ENCODE results near the gene GRM5. TPM values are rescaled to one million over a fixed set of nuclear protein-coding genes. Genes with fewer than 3 reads are reported as not detected.

GRM5 gene
- total RNA-seq, 2 donors from 2014 or later: 0.33 TPM; not detected in 1

DNA sequence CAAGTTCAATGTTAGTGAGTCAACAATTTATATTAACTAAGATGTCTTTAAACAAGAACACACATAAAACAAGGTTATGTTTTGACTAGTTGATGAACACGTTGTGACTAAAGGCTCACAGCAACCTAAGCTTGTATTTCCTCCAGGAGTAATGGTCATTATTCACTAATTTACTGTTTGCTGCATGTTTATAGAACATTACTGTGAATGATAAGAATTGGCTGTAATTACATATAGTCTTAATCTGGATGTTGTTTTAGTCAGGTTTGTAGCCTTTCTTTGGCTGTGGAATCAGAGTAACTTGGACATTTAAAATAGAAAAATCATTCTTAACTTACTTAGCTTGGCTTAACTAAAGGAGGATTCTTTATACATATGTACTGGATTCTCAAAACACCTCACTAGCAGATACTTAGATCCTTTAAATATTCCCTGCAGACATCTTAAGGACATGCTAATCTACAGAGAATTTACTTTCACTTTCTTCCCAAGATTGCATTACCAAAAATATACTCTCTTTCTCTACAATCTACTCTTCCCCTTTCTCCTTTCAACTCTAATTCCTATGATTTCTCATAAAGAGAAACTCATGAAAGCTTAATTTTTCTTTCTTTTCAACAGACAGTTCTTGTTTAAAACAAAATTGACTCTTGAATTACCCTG lies 408.6 kb downstream of the GRM5 start:
- ATAC-seq: no peak
- H3K4me1 ChIP-seq: no peaks in the 10 kb centered on the region
- no peak overlapping the region for H3K4me3 ChIP-seq
- no peaks in the 10 kb centered on the region for H3K36me3 ChIP-seq (replicated peaks in 1 of 2; ENCODE audit: insufficient read depth in 1 of 2, low read depth in 2 of 2)
- H3K27ac ChIP-seq: no peak overlapping the region
- 30 to 37% methylated on average over 1 of the region's 1 CpG for WGBS, 2 donors
- H3K9me3 ChIP-seq: no peaks in the 10 kb centered on the region
- DNase-seq: no peak
- TF ChIP-seq, protein P1, sequence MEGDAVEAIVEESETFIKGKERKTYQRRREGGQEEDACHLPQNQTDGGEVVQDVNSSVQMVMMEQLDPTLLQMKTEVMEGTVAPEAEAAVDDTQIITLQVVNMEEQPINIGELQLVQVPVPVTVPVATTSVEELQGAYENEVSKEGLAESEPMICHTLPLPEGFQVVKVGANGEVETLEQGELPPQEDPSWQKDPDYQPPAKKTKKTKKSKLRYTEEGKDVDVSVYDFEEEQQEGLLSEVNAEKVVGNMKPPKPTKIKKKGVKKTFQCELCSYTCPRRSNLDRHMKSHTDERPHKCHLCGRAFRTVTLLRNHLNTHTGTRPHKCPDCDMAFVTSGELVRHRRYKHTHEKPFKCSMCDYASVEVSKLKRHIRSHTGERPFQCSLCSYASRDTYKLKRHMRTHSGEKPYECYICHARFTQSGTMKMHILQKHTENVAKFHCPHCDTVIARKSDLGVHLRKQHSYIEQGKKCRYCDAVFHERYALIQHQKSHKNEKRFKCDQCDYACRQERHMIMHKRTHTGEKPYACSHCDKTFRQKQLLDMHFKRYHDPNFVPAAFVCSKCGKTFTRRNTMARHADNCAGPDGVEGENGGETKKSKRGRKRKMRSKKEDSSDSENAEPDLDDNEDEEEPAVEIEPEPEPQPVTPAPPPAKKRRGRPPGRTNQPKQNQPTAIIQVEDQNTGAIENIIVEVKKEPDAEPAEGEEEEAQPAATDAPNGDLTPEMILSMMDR (IDR thresholded peaks at IDR 0.05): no peak
- H3K27me3 ChIP-seq: no peaks in the 10 kb centered on the region
- intact Hi-C loops (cut with DNase I): no loop called here

DNA sequence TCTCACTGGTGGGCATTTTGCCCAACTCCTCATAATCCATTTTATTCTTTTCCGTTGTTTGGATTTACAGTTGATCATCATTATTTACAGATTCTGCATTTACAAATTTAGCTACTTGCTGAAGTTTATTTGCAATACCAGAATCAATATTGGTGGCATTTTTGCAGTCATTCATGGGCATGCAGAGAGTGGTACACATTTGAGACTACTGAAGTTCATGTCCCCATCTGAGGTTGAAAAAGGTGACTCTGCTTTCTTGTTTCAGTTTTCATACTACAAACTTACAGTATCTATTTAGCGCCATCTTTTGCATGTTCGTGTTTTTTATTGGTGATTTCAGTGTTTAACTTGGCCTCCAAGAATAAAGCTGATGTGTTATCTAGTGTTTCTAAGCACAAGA lies 409.5 kb downstream of the GRM5 start:
- Histone ChIP-seq H3K4me1 (no peaks in the 10 kb centered on the region), H3K9me3 (no peaks in the 10 kb centered on the region), H3K27me3 (no peaks in the 10 kb centered on the region), H3K36me3 (replicated peaks in 1 of 2; ENCODE audit: insufficient read depth in 1 of 2, low read depth in 2 of 2) (no peaks in the 10 kb centered on the region), H3K27ac (no peak overlapping the region), H3K4me3 (no peak overlapping the region)
- ATAC-seq (no peak), DNase-seq (no peak)
- intact Hi-C loops (cut with DNase I): no loop called here
- 65 to 68% methylated on average over 3 of the region's 3 CpGs for WGBS, 2 donors
- TF ChIP-seq POLR2A (IDR thresholded peaks at IDR 0.05): no peak
- TF ChIP-seq, protein P1 (IDR thresholded peaks at IDR 0.05): no peak

DNA sequence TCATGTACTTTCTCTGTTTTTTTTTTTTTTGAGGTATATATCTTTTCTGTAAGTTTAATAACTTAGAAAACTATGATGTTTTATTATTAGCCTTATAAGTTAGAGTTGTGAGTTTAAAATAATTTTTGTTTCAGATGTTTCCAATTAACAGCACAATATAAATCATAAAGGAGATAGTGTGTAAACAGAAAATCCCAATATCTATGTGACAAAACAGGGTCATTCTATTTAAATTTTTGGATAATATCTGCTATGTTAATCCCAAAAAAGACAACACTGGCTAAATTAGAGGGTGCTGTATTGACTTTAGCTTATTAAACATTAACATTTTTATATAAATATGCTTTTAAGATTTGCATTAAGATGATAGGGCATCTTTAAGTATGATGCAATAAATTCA lies 410.1 kb downstream of the GRM5 start:
- intact Hi-C loops (cut with DNase I): no loop called here
- no peak overlapping the region for H3K4me3 ChIP-seq
- DNase-seq: no peak
- H3K9me3 ChIP-seq: no peaks in the 10 kb centered on the region
- no peak overlapping the region for H3K27ac ChIP-seq
- no peaks in the 10 kb centered on the region for H3K27me3 ChIP-seq
- H3K4me1 ChIP-seq: no peaks in the 10 kb centered on the region
- no peaks in the 10 kb centered on the region for H3K36me3 ChIP-seq (replicated peaks in 1 of 2; ENCODE audit: insufficient read depth in 1 of 2, low read depth in 2 of 2)
- TF ChIP-seq, protein P1 (IDR thresholded peaks at IDR 0.05): no peak
- TF ChIP-seq POLR2A (IDR thresholded peaks at IDR 0.05): no peak
- no peak for ATAC-seq

DNA sequence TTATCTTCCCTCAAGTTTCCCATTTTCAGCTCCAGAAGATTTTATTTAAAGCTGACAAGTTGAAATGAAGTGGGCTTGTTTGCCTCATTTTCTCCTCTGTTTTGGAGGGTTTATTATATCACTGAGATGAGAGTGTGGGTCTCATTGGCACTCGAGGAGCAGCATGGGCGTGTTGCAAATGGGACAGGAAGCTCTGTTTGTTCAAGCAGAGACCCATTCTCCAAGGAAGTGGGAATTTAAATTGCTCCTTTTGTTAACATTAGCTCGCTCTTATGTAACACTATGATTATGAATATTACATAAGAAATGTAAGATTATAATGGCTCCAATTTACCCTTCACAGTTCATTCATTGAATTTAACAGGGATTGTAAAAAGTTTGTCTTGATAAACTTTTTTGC lies 410.6 kb downstream of the GRM5 start:
- H3K9me3 ChIP-seq: no peaks in the 10 kb centered on the region
- intact Hi-C loops (cut with DNase I): no loop called here
- no peak for DNase-seq
- no peaks in the 10 kb centered on the region for H3K27me3 ChIP-seq
- no peak overlapping the region for H3K27ac ChIP-seq
- 28 to 31% methylated on average over 3 of the region's 3 CpGs for WGBS, 2 donors
- no peaks in the 10 kb centered on the region for H3K4me1 ChIP-seq
- no peak for ATAC-seq
- no peak overlapping the region for H3K4me3 ChIP-seq
- no peak for TF ChIP-seq POLR2A (IDR thresholded peaks at IDR 0.05)
- TF ChIP-seq, protein P1 (IDR thresholded peaks at IDR 0.05): no peak
- no peaks in the 10 kb centered on the region for H3K36me3 ChIP-seq (replicated peaks in 1 of 2; ENCODE audit: insufficient read depth in 1 of 2, low read depth in 2 of 2)

DNA sequence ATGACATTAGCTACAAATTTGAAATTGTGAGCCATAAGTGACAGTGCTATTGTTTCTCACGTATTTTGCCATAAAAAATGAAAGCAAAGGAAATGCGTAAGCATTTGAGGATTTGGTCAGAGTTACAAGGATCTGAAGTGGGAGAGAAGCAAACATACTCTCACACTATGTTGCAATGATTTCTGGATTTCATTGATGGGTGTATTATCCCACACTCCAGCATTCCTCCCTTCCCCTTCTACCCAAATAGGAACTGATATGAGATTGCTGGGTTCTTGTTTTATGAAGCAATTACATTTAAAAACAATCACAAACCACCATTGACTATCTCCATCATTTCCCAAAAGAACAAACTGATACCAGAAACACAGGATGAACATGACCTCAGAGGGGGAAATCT lies 414.2 kb downstream of the GRM5 start:
- no peak for DNase-seq
- H3K36me3 ChIP-seq (replicated peaks in 1 of 2; ENCODE audit: insufficient read depth in 1 of 2, low read depth in 2 of 2): no peaks in the 10 kb centered on the region
- no peaks in the 10 kb centered on the region for H3K27me3 ChIP-seq
- H3K9me3 ChIP-seq: no peaks in the 10 kb centered on the region
- H3K4me1 ChIP-seq: no peaks in the 10 kb centered on the region
- H3K4me3 ChIP-seq: no peak overlapping the region
- intact Hi-C loops (cut with DNase I): no loop called here
- H3K27ac ChIP-seq: no peak overlapping the region
- TF ChIP-seq POLR2A (IDR thresholded peaks at IDR 0.05): no peak
- TF ChIP-seq, protein P1 (IDR thresholded peaks at IDR 0.05): no peak
- WGBS, 2 donors: 50 to 75% methylated on average over 2 of the region's 2 CpGs
- no peak for ATAC-seq
